ENCODE measurements around the gene USP40.

- TF ChIP-seq, protein P1, sequence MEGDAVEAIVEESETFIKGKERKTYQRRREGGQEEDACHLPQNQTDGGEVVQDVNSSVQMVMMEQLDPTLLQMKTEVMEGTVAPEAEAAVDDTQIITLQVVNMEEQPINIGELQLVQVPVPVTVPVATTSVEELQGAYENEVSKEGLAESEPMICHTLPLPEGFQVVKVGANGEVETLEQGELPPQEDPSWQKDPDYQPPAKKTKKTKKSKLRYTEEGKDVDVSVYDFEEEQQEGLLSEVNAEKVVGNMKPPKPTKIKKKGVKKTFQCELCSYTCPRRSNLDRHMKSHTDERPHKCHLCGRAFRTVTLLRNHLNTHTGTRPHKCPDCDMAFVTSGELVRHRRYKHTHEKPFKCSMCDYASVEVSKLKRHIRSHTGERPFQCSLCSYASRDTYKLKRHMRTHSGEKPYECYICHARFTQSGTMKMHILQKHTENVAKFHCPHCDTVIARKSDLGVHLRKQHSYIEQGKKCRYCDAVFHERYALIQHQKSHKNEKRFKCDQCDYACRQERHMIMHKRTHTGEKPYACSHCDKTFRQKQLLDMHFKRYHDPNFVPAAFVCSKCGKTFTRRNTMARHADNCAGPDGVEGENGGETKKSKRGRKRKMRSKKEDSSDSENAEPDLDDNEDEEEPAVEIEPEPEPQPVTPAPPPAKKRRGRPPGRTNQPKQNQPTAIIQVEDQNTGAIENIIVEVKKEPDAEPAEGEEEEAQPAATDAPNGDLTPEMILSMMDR (IDR thresholded peaks at IDR 0.05; ENCODE audit: insufficient read depth, low read length, poor library complexity, severe bottlenecking) = no peak
- no peak for TF ChIP-seq EZH2phosphoT487 (conservative IDR thresholded peaks at IDR 0.05; ENCODE audit: low read length)
These were observed 96.4 kb downstream of the USP40 start for GRCh38 chr2:233470011-233470687.
